Memory B cell (primary cell): Measurements from ENCODE around the gene ARL17A.
A peak's percentile ranks its signal among the peaks of the same experiment; 100 is the strongest.
"Not testable (repeated sequence)": the region's sequence is repeated elsewhere in the genome, so short reads cannot be mapped to it uniquely, and the experiment has no call there.

Source experiments
- ATAC-seq: fragments of 150-1000 bp; cut with Tn5 transposase; 2 replicates; pipeline ENCODE4 v1.10.0; 2021; ENCODE audit warnings: low read depth, mild to moderate bottlenecking, moderate library complexity
- DNase-seq, 2 donors: peaks; one replicate each; pipeline ENCODE4 v3.0.0; 2022; ENCODE audit warnings: low spot score in 2 of 2
- H3K27ac Mint-ChIP-seq: one replicate; pipeline ENCODE4 v1.8.0; 2022; ENCODE audit warnings: mild to moderate bottlenecking, moderate library complexity, mixed read lengths
- H3K27me3 Mint-ChIP-seq: one replicate; pipeline ENCODE4 v1.8.0; 2022; ENCODE audit warnings: mixed read lengths
- H3K36me3 Mint-ChIP-seq: one replicate; pipeline ENCODE4 v1.8.0; 2022; ENCODE audit warnings: mild to moderate bottlenecking, mixed read lengths
- H3K4me1 Mint-ChIP-seq: one replicate; pipeline ENCODE4 v1.8.0; 2022; ENCODE audit warnings: mixed read lengths
- H3K4me3 Mint-ChIP-seq: one replicate; pipeline ENCODE4 v1.8.0; 2022; ENCODE audit warnings: mild to moderate bottlenecking, moderate library complexity, mixed read lengths
- H3K9me3 Mint-ChIP-seq: one replicate; pipeline ENCODE4 v1.8.0; 2022; ENCODE audit warnings: mixed read lengths

Gene ARL17A

GRCh38 chr17:46481310-46481709, 98.2 kb downstream of the ARL17A start:
- not testable (repeated sequence) for H3K27me3 Mint-ChIP-seq, H3K9me3 Mint-ChIP-seq, H3K27ac Mint-ChIP-seq, DNase-seq, H3K36me3 Mint-ChIP-seq, ATAC-seq, H3K4me1 Mint-ChIP-seq, H3K4me3 Mint-ChIP-seq

- not testable (repeated sequence) for H3K27me3 Mint-ChIP-seq, H3K4me1 Mint-ChIP-seq, ATAC-seq, H3K9me3 Mint-ChIP-seq, H3K36me3 Mint-ChIP-seq, H3K27ac Mint-ChIP-seq, DNase-seq, H3K4me3 Mint-ChIP-seq
Measured at GRCh38 chr17:46478823-46479222, 100.7 kb downstream of the ARL17A start.

- H3K27ac Mint-ChIP-seq = not testable (repeated sequence)
- ATAC-seq = peak; percentile 78
Measured at GRCh38 chr17:46475583-46475982, 103.9 kb downstream of the ARL17A start.

GRCh38 chr17:46474489-46474888, 105.0 kb downstream of the ARL17A start:
- DNase-seq, H3K9me3 Mint-ChIP-seq, H3K4me3 Mint-ChIP-seq, H3K36me3 Mint-ChIP-seq, H3K27ac Mint-ChIP-seq, H3K27me3 Mint-ChIP-seq, ATAC-seq, H3K4me1 Mint-ChIP-seq: not testable (repeated sequence)

More at GRCh38 chr17:46475583-46475982, 103.9 kb downstream of the ARL17A start:
- not testable (repeated sequence) for H3K36me3 Mint-ChIP-seq, DNase-seq, H3K4me3 Mint-ChIP-seq, H3K27me3 Mint-ChIP-seq, H3K9me3 Mint-ChIP-seq, H3K4me1 Mint-ChIP-seq

- not testable (repeated sequence) for H3K4me1 Mint-ChIP-seq, H3K27ac Mint-ChIP-seq, DNase-seq, H3K9me3 Mint-ChIP-seq, H3K4me3 Mint-ChIP-seq, ATAC-seq, H3K27me3 Mint-ChIP-seq, H3K36me3 Mint-ChIP-seq
Measured at GRCh38 chr17:46467618-46468017, 111.9 kb downstream of the ARL17A start.
